ENCODE data around the gene EVL.

DNA sequence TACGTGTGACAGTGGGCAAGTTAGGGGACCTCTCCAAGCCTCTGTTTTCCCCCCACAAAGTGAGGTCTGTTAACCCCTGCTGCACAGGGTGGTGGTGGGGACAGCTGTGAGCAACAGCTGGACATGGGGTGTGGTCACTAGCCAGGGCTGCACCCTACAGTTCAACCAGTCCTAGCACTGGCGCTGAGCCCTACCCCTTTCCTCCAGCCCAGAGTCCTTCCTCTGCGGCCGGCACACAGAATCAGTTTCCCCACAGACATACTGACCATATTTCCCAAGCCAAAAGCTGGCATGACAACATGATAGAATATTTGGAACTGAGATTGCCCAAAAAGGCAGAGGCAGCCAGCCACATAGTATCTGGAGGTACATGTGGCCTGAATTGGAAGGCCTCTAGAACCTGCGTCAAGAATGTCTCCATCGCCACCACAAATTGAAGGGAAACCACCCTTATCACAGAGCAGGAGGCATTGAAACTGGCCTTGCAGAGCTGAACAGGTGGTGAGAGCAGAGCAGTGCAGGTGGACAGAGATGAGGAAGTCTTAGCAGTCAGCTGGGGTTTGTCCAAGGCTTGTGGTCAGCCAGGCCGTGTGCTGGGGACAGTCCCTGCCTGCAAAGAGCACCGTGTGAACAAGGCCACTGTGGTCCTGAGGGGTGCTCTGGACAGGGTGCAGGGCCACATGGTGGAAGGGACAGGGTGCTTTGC, 73.0 kb downstream of the EVL start:
- TF ChIP-seq, protein P1, sequence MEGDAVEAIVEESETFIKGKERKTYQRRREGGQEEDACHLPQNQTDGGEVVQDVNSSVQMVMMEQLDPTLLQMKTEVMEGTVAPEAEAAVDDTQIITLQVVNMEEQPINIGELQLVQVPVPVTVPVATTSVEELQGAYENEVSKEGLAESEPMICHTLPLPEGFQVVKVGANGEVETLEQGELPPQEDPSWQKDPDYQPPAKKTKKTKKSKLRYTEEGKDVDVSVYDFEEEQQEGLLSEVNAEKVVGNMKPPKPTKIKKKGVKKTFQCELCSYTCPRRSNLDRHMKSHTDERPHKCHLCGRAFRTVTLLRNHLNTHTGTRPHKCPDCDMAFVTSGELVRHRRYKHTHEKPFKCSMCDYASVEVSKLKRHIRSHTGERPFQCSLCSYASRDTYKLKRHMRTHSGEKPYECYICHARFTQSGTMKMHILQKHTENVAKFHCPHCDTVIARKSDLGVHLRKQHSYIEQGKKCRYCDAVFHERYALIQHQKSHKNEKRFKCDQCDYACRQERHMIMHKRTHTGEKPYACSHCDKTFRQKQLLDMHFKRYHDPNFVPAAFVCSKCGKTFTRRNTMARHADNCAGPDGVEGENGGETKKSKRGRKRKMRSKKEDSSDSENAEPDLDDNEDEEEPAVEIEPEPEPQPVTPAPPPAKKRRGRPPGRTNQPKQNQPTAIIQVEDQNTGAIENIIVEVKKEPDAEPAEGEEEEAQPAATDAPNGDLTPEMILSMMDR (IDR thresholded peaks at IDR 0.05; ENCODE audit: low read depth, low read length), result no peak
- no peak for TF ChIP-seq EZH2phosphoT487 (IDR thresholded peaks at IDR 0.05; ENCODE audit: low read depth)
